Activated CD4-positive, alpha-beta T cell treated with anti-CD3 and anti-CD28 coated beads, Interleukin-2, amount 50 U/mL, for 4 hours (primary cell): ENCODE measurements around the gene LRRC46.
A peak's percentile ranks its signal among the peaks of the same experiment; 100 is the strongest.

ENCODE experiments used
- DNase-seq, 2 experiments: peaks; one replicate each; pipeline ENCODE4 v3.0.0-alpha.2; 2020

LRRC46 gene

GRCh38 chr17:47834756-47835155, 3.3 kb downstream of the LRRC46 start:
- DNase-seq, result no peak

- DNase-seq, result no peak
Observed at GRCh38 chr17:47836601-47837000, 5.1 kb downstream of the LRRC46 start.

- DNase-seq, result no peak
Observed at GRCh38 chr17:47837401-47838039, 6.0 kb downstream of the LRRC46 start.

- DNase-seq, result no peak
Observed at GRCh38 chr17:47838636-47839035, 7.2 kb downstream of the LRRC46 start.

- DNase-seq, result no peak
Observed at GRCh38 chr17:47839071-47839470, 7.6 kb downstream of the LRRC46 start.

GRCh38 chr17:47840001-47840741, 8.7 kb downstream of the LRRC46 start:
- no peak for DNase-seq

- DNase-seq, result peak; percentile 78 to 80
Observed at GRCh38 chr17:47840742-47841487, 9.4 kb downstream of the LRRC46 start, which contains the start of gene SCRN2. SCRN2 (minus strand) TSS chr17:47841273; CDS start chr17:47840843, 430 bp downstream.

GRCh38 chr17:47841488-47842291, 10.2 kb downstream of the LRRC46 start:
- DNase-seq, result no peak

- DNase-seq, result no peak
Observed at GRCh38 chr17:47843391-47843730, 11.9 kb downstream of the LRRC46 start.

GRCh38 chr17:47844227-47844626, 12.8 kb downstream of the LRRC46 start:
- DNase-seq, result no peak

- no peak for DNase-seq
Observed at GRCh38 chr17:47844814-47845715, 13.6 kb downstream of the LRRC46 start.

- no peak for DNase-seq
Observed at GRCh38 chr17:47845716-47846075, 14.2 kb downstream of the LRRC46 start.

- DNase-seq, result no peak
Observed at GRCh38 chr17:47846716-47847340, 15.4 kb downstream of the LRRC46 start.

- peak in 1 of 2 experiments; percentile 17 for DNase-seq
Observed at GRCh38 chr17:47847341-47848197, 16.1 kb downstream of the LRRC46 start.

- DNase-seq, result no peak
Observed at GRCh38 chr17:47848198-47848513, 16.7 kb downstream of the LRRC46 start.

GRCh38 chr17:47850373-47850691, 18.9 kb downstream of the LRRC46 start:
- no peak for DNase-seq

- DNase-seq, result peak; percentile 60 to 70
Observed at GRCh38 chr17:47850692-47851573, 19.5 kb downstream of the LRRC46 start, which contains the start of gene SP6. SP6 (minus strand) TSS chr17:47851163; CDS start chr17:47848429, 2,734 bp downstream.

GRCh38 chr17:47851764-47852112, 20.3 kb downstream of the LRRC46 start:
- DNase-seq, result no peak

- no peak for DNase-seq
Observed at GRCh38 chr17:47852113-47852949, 20.9 kb downstream of the LRRC46 start.
